ENCODE data around the gene NCKAP5.

Gene NCKAP5

GRCh38 chr2:133249362-133249761 is 318.9 kb downstream of the NCKAP5 start:
- Histone ChIP-seq H3K27me3 (ENCODE audit: control insufficient read depth in 1 of 2, insufficient read depth in 2 of 2, low read length in 2 of 2) (no peaks in the 10 kb centered on the region), H3K36me3 (ENCODE audit: control insufficient read depth in 2 of 2, insufficient read depth in 2 of 2, low read length in 2 of 2) (no peaks in the 10 kb centered on the region), H3K27ac (ENCODE audit: low read length) (no peak overlapping the region), H3K4me3 (ENCODE audit: low read length in 2 of 2) (no peak overlapping the region), H3K9ac (ENCODE audit: low read length in 2 of 2) (no peak overlapping the region), H3K9me3 (ENCODE audit: control insufficient read depth in 2 of 2, low read length in 2 of 2) (no peaks in the 10 kb centered on the region), H3K4me1 (ENCODE audit: control insufficient read depth, insufficient read depth, low read length) (no peaks in the 10 kb centered on the region)

DNA sequence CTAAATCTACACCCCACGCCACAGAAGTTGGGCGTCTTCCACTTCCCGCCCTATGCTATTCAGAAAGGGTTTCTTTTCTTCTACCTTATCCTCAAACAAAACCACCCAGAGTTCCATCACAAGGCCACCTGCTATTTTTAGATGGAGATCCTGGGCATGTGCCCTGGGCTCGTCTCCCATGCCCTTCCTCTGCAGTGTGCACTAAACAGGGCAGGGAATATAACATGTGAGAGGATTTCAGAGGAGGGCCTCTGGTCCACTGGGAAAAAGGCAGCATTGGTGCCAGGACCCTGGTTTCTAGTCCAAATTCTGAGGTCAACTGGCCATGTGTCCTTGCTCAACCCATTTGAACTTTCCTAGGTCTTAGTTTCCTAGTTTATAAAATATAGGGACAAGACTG is 320.0 kb downstream of the NCKAP5 start:
- H3K36me3 ChIP-seq (ENCODE audit: control insufficient read depth in 2 of 2, insufficient read depth in 2 of 2, low read length in 2 of 2) = no peaks in the 10 kb centered on the region
- no peaks in the 10 kb centered on the region for H3K27me3 ChIP-seq (ENCODE audit: control insufficient read depth in 1 of 2, insufficient read depth in 2 of 2, low read length in 2 of 2)
- H3K4me1 ChIP-seq (ENCODE audit: control insufficient read depth, insufficient read depth, low read length) = no peaks in the 10 kb centered on the region
- no peak overlapping the region for H3K27ac ChIP-seq (ENCODE audit: low read length)
- H3K9ac ChIP-seq (ENCODE audit: low read length in 2 of 2) = no peak overlapping the region
- no peaks in the 10 kb centered on the region for H3K9me3 ChIP-seq (ENCODE audit: control insufficient read depth in 2 of 2, low read length in 2 of 2)
- H3K4me3 ChIP-seq (ENCODE audit: low read length in 2 of 2) = no peak overlapping the region

- no peaks in the 10 kb centered on the region for H3K36me3 ChIP-seq (ENCODE audit: control insufficient read depth in 2 of 2, insufficient read depth in 2 of 2, low read length in 2 of 2)
- no peaks in the 10 kb centered on the region for H3K9me3 ChIP-seq (ENCODE audit: control insufficient read depth in 2 of 2, low read length in 2 of 2)
- no peaks in the 10 kb centered on the region for H3K4me1 ChIP-seq (ENCODE audit: control insufficient read depth, insufficient read depth, low read length)
- H3K27me3 ChIP-seq (ENCODE audit: control insufficient read depth in 1 of 2, insufficient read depth in 2 of 2, low read length in 2 of 2) = no peaks in the 10 kb centered on the region
- no peak overlapping the region for H3K9ac ChIP-seq (ENCODE audit: low read length in 2 of 2)
- H3K4me3 ChIP-seq (ENCODE audit: low read length in 2 of 2) = no peak overlapping the region
- no peak overlapping the region for H3K27ac ChIP-seq (ENCODE audit: low read length)
These were observed 320.6 kb downstream of the NCKAP5 start for GRCh38 chr2:133247631-133248030.

- no peaks in the 10 kb centered on the region for H3K27me3 ChIP-seq (ENCODE audit: control insufficient read depth in 1 of 2, insufficient read depth in 2 of 2, low read length in 2 of 2)
- no peaks in the 10 kb centered on the region for H3K9me3 ChIP-seq (ENCODE audit: control insufficient read depth in 2 of 2, low read length in 2 of 2)
- no peaks in the 10 kb centered on the region for H3K4me1 ChIP-seq (ENCODE audit: control insufficient read depth, insufficient read depth, low read length)
- peak overlapping the region in 1 of 2 donors; percentile 26 for H3K4me3 ChIP-seq (ENCODE audit: low read length in 2 of 2)
- no peak overlapping the region for H3K27ac ChIP-seq (ENCODE audit: low read length)
- H3K9ac ChIP-seq (ENCODE audit: low read length in 2 of 2) = no peak overlapping the region
- H3K36me3 ChIP-seq (ENCODE audit: control insufficient read depth in 2 of 2, insufficient read depth in 2 of 2, low read length in 2 of 2) = no peaks in the 10 kb centered on the region
These were observed 327.1 kb downstream of the NCKAP5 start for GRCh38 chr2:133241224-133241571.

GRCh38 chr2:133240491-133241223 is 327.6 kb downstream of the NCKAP5 start:
- Histone ChIP-seq H3K27ac (ENCODE audit: low read length) (no peak overlapping the region), H3K9ac (ENCODE audit: low read length in 2 of 2) (no peak overlapping the region)

GRCh38 chr2:133235968-133236367 is 332.3 kb downstream of the NCKAP5 start:
- Histone ChIP-seq H3K4me3 (ENCODE audit: low read length in 2 of 2) (no peak overlapping the region), H3K27me3 (ENCODE audit: control insufficient read depth in 1 of 2, insufficient read depth in 2 of 2, low read length in 2 of 2) (no peaks in the 10 kb centered on the region), H3K27ac (ENCODE audit: low read length) (no peak overlapping the region), H3K4me1 (ENCODE audit: control insufficient read depth, insufficient read depth, low read length) (no peaks in the 10 kb centered on the region), H3K9ac (ENCODE audit: low read length in 2 of 2) (no peak overlapping the region), H3K36me3 (ENCODE audit: control insufficient read depth in 2 of 2, insufficient read depth in 2 of 2, low read length in 2 of 2) (no peaks in the 10 kb centered on the region), H3K9me3 (ENCODE audit: control insufficient read depth in 2 of 2, low read length in 2 of 2) (no peaks in the 10 kb centered on the region)

More at GRCh38 chr2:133240491-133241223, 327.6 kb downstream of the NCKAP5 start:
- no peaks in the 10 kb centered on the region for H3K9me3 ChIP-seq (ENCODE audit: control insufficient read depth in 2 of 2, low read length in 2 of 2)
- no peaks in the 10 kb centered on the region for H3K36me3 ChIP-seq (ENCODE audit: control insufficient read depth in 2 of 2, insufficient read depth in 2 of 2, low read length in 2 of 2)
- H3K27me3 ChIP-seq (ENCODE audit: control insufficient read depth in 1 of 2, insufficient read depth in 2 of 2, low read length in 2 of 2) = no peaks in the 10 kb centered on the region
- H3K4me1 ChIP-seq (ENCODE audit: control insufficient read depth, insufficient read depth, low read length) = no peaks in the 10 kb centered on the region
- peak overlapping the region in 1 of 2 donors; percentile 26 for H3K4me3 ChIP-seq (ENCODE audit: low read length in 2 of 2)

DNA sequence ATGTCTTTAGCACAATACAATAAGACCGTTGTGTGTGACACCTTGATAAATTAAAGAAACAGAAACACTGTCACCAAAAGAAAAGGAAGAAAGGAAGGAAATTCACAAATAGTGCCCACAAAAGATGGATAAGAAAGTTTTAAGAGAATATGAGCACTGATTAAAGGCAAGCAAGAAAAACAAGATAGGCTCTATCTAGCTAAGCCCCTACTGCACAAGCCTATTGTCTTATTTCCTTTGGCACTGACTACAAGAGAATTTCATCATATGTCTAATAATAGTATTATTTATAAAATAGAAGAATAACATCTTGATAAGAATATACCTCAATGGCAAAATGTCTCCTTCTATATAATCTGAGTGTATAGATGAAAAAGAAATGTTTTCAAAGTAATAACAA is 335.7 kb downstream of the NCKAP5 start:
- Histone ChIP-seq H3K36me3 (ENCODE audit: control insufficient read depth in 2 of 2, insufficient read depth in 2 of 2, low read length in 2 of 2) (no peaks in the 10 kb centered on the region), H3K27ac (ENCODE audit: low read length) (no peak overlapping the region), H3K9ac (ENCODE audit: low read length in 2 of 2) (no peak overlapping the region), H3K9me3 (ENCODE audit: control insufficient read depth in 2 of 2, low read length in 2 of 2) (no peaks in the 10 kb centered on the region), H3K4me3 (ENCODE audit: low read length in 2 of 2) (no peak overlapping the region), H3K27me3 (ENCODE audit: control insufficient read depth in 1 of 2, insufficient read depth in 2 of 2, low read length in 2 of 2) (no peaks in the 10 kb centered on the region), H3K4me1 (ENCODE audit: control insufficient read depth, insufficient read depth, low read length) (no peaks in the 10 kb centered on the region)

GRCh38 chr2:133231264-133231663 is 337.0 kb downstream of the NCKAP5 start:
- Histone ChIP-seq H3K27ac (ENCODE audit: low read length) (no peak overlapping the region), H3K27me3 (ENCODE audit: control insufficient read depth in 1 of 2, insufficient read depth in 2 of 2, low read length in 2 of 2) (no peaks in the 10 kb centered on the region), H3K36me3 (ENCODE audit: control insufficient read depth in 2 of 2, insufficient read depth in 2 of 2, low read length in 2 of 2) (no peaks in the 10 kb centered on the region), H3K4me3 (ENCODE audit: low read length in 2 of 2) (no peak overlapping the region), H3K9me3 (ENCODE audit: control insufficient read depth in 2 of 2, low read length in 2 of 2) (no peaks in the 10 kb centered on the region), H3K4me1 (ENCODE audit: control insufficient read depth, insufficient read depth, low read length) (no peaks in the 10 kb centered on the region), H3K9ac (ENCODE audit: low read length in 2 of 2) (no peak overlapping the region)

DNA sequence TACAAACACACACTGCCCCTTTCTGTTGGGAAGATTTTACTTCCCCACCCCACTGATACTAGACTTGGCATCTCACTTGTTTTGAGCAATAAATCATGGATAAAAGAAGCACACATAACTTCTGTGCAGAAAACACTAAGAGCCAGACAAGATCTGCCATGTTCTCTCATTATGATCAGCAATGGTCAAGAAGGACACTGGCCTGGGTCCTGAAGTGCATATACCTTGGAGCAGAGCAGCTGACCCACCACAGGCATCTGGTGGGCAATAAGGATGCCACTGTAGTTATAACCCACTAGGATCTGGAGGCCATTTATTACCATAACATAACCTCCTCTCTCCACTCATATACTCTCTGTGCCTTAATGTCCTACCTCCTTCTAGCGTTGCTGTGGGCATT is 338.3 kb downstream of the NCKAP5 start:
- H3K27me3 ChIP-seq (ENCODE audit: control insufficient read depth in 1 of 2, insufficient read depth in 2 of 2, low read length in 2 of 2) = no peaks in the 10 kb centered on the region
- no peak overlapping the region for H3K9ac ChIP-seq (ENCODE audit: low read length in 2 of 2)
- no peaks in the 10 kb centered on the region for H3K9me3 ChIP-seq (ENCODE audit: control insufficient read depth in 2 of 2, low read length in 2 of 2)
- no peaks in the 10 kb centered on the region for H3K36me3 ChIP-seq (ENCODE audit: control insufficient read depth in 2 of 2, insufficient read depth in 2 of 2, low read length in 2 of 2)
- no peak overlapping the region for H3K27ac ChIP-seq (ENCODE audit: low read length)
- no peaks in the 10 kb centered on the region for H3K4me1 ChIP-seq (ENCODE audit: control insufficient read depth, insufficient read depth, low read length)
- no peak overlapping the region for H3K4me3 ChIP-seq (ENCODE audit: low read length in 2 of 2)

- H3K36me3 ChIP-seq (ENCODE audit: control insufficient read depth in 2 of 2, insufficient read depth in 2 of 2, low read length in 2 of 2) = no peaks in the 10 kb centered on the region
- no peaks in the 10 kb centered on the region for H3K4me1 ChIP-seq (ENCODE audit: control insufficient read depth, insufficient read depth, low read length)
- H3K27me3 ChIP-seq (ENCODE audit: control insufficient read depth in 1 of 2, insufficient read depth in 2 of 2, low read length in 2 of 2) = no peaks in the 10 kb centered on the region
- no peak overlapping the region for H3K4me3 ChIP-seq (ENCODE audit: low read length in 2 of 2)
- H3K9me3 ChIP-seq (ENCODE audit: control insufficient read depth in 2 of 2, low read length in 2 of 2) = no peaks in the 10 kb centered on the region
- no peak overlapping the region for H3K27ac ChIP-seq (ENCODE audit: low read length)
- no peak overlapping the region for H3K9ac ChIP-seq (ENCODE audit: low read length in 2 of 2)
These were observed 345.0 kb downstream of the NCKAP5 start for GRCh38 chr2:133223226-133223625.

DNA sequence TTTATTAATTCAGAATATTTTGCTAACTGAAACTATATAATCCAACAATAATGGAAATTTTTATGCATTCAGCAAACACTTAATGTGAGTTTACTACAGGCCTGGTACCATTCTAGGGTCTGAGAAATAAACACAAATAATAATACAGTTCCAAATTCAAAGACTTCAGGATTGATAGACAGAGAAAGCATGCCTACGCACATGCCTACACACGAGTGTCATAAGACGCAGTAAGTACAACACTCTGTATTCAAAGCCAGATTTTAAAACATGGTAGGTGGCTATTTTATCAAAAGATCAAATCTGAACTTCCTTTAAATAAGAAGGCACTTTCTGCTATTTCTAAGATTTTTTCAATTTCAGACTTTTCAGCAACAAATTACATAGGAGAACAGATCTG is 346.9 kb downstream of the NCKAP5 start:
- Histone ChIP-seq H3K27ac (ENCODE audit: low read length) (no peak overlapping the region), H3K27me3 (ENCODE audit: control insufficient read depth in 1 of 2, insufficient read depth in 2 of 2, low read length in 2 of 2) (no peaks in the 10 kb centered on the region), H3K9me3 (ENCODE audit: control insufficient read depth in 2 of 2, low read length in 2 of 2) (no peaks in the 10 kb centered on the region), H3K36me3 (ENCODE audit: control insufficient read depth in 2 of 2, insufficient read depth in 2 of 2, low read length in 2 of 2) (no peaks in the 10 kb centered on the region), H3K4me3 (ENCODE audit: low read length in 2 of 2) (no peak overlapping the region), H3K9ac (ENCODE audit: low read length in 2 of 2) (no peak overlapping the region), H3K4me1 (ENCODE audit: control insufficient read depth, insufficient read depth, low read length) (no peaks in the 10 kb centered on the region)

All from stomach smooth muscle (tissue), 2 donors.